ENCODE measurements around the gene SORCS2.

The SORCS2 gene

DNA sequence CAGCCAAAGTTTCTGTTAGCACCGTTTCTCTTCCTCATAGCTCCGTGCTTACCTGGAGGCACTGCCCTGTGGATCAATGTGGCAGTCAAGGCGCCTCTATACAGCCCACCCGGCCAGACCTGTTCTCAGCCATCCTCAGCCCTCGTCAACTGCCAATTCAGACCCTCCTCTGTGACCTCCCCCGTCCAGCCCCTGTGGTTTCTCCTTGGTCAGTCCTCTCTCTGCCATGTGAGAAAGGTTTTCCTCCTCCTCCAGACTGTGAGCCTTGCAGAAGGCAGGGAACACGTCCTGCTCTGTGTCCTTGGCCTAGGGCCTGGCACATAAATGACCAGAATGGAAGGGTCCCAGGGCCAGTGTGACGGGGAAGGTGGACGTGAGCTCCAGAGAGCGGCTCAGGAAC is 417.0 kb downstream of the SORCS2 start:
- TF ChIP-seq, protein P1, sequence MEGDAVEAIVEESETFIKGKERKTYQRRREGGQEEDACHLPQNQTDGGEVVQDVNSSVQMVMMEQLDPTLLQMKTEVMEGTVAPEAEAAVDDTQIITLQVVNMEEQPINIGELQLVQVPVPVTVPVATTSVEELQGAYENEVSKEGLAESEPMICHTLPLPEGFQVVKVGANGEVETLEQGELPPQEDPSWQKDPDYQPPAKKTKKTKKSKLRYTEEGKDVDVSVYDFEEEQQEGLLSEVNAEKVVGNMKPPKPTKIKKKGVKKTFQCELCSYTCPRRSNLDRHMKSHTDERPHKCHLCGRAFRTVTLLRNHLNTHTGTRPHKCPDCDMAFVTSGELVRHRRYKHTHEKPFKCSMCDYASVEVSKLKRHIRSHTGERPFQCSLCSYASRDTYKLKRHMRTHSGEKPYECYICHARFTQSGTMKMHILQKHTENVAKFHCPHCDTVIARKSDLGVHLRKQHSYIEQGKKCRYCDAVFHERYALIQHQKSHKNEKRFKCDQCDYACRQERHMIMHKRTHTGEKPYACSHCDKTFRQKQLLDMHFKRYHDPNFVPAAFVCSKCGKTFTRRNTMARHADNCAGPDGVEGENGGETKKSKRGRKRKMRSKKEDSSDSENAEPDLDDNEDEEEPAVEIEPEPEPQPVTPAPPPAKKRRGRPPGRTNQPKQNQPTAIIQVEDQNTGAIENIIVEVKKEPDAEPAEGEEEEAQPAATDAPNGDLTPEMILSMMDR (IDR thresholded peaks at IDR 0.05; ENCODE audit: low read depth, low read length) = no peak
- H3K4me3 ChIP-seq (ENCODE audit: low read depth, low read length) = no peak overlapping the region

DNA sequence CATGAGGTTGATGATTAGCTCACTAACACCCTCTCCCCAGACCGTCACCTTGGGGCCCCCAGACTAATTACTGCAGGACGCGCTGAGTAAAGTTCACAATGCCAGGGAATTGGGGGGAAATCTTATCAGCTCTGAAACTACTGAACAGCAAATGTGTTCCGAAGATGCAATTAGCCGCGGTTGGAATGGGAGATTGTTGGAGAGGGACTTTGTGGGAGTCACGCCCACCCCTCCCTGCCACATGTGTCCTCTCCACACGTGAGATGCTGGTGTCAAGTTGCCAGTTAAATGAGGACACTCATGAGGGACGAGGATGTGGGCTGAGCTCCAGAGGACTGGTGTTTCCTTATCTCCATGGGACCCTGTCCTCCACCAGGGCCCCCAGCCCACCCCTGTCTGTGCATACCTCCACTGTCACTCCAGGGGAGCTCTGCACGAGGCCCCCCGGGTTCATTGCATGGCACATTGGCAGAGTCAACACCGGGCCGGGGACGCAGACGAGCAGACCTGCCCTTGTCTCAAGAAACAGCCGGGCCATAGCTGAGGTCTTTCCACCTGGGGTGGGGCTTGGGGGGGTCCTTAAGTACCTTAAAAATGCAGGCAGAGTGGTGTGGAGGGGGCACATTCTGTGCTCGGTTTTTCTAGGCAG is 417.8 kb downstream of the SORCS2 start:
- TF ChIP-seq, protein P1 (IDR thresholded peaks at IDR 0.05; ENCODE audit: low read depth, low read length) = no peak

DNA sequence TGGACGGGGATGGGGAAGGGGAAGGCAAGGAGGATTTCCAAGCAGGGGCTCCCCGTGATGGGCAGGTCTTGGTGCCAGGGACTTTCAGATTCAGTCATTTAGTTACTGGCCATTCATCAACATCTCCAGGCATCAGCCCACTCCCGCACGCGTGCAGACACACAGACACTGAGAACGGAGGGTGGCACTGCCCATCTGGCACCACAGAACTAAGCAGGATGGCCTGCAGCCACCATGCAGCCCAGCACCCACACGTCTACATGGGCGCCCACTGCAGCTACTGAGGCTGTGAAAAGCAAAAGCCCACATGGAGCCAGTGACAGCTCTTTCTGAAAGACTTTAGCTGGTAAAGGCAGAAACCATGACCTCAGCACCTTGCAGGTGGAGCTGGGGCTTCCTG is 418.5 kb downstream of the SORCS2 start:
- H3K4me3 ChIP-seq (ENCODE audit: low read depth, low read length) = no peak overlapping the region
- TF ChIP-seq, protein P1 (IDR thresholded peaks at IDR 0.05; ENCODE audit: low read depth, low read length) = no peak

More for the DNA sequence above, 417.8 kb downstream of the SORCS2 start:
- no peak overlapping the region for H3K4me3 ChIP-seq (ENCODE audit: low read depth, low read length)

DNA sequence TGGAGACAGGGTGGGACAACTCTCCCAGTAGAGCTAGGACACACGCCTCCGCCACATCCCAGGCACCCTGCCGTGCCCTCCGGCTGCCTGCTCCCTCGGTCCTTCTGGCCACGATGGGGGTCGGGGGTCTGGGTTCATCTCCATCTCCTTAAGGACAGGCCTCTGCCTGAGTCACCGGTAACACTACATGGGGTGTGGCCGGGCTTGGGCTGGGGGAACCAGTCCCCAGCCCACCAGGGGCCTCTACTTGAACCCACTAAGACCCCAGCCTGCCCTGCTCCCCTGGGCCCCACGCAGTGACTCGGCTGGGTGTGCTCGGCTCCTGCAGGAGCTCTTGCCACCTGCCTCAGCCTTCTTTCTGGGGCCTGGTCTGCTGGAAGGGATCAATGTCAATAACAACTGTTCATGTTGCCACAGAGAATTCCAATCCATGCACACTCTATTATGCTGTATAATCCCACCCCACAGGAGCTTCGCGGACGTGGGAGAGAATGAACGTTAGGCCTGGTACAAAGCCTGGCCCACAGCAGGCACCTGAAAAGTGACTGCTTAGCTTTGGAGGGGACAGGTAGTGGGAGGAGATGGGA is 420.1 kb downstream of the SORCS2 start:
- H3K4me3 ChIP-seq (ENCODE audit: low read depth, low read length) = no peak overlapping the region

DNA sequence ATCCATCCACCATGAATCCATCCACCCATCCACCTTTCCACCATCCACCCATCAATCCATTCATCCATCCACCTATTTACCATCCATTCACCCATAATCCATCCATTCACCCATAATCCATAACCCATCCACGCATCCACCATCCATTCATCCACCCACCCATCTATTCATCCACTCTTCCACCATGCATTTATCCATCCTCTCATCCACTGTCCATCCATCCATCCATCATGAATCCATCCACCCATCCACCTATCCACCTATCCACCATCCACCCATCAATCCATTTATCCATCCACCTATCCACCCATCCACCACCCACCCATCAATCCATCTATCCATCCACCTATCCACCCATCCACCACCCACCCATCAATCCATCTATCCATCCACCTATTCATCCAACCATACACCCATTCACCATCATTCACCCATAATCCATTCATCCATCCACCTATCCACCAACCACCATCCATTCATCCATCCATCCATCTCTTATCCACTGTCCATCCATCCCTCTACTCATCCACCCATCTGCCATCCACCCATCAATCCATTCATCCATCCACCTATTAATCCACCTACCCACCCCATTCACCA is 422.1 kb downstream of the SORCS2 start:
- no peak overlapping the region for H3K4me3 ChIP-seq (ENCODE audit: low read depth, low read length)
- TF ChIP-seq, protein P1 (IDR thresholded peaks at IDR 0.05; ENCODE audit: low read depth, low read length) = no peak

More for the DNA sequence above, 420.1 kb downstream of the SORCS2 start:
- TF ChIP-seq, protein P1 (IDR thresholded peaks at IDR 0.05; ENCODE audit: low read depth, low read length) = no peak

DNA sequence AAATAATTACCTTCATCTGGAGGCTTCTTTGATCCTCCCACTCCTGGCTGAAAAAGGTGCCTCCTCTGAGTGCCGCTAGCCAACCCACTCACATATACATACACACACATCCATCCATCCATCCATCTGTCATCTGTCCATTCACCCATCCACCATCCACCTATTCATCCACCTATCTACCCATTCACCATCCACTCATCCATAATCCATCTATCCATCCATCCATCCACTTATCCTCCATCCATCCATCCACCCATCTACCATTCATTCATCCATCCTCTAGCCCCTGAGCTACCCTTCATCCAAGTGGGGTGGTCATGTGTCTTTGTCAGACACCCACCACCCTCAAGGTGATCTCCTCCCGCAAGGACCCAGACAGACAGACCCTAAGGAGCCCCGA is 423.9 kb downstream of the SORCS2 start:
- TF ChIP-seq, protein P1 (IDR thresholded peaks at IDR 0.05; ENCODE audit: low read depth, low read length) = no peak
- H3K4me3 ChIP-seq (ENCODE audit: low read depth, low read length) = no peak overlapping the region

DNA sequence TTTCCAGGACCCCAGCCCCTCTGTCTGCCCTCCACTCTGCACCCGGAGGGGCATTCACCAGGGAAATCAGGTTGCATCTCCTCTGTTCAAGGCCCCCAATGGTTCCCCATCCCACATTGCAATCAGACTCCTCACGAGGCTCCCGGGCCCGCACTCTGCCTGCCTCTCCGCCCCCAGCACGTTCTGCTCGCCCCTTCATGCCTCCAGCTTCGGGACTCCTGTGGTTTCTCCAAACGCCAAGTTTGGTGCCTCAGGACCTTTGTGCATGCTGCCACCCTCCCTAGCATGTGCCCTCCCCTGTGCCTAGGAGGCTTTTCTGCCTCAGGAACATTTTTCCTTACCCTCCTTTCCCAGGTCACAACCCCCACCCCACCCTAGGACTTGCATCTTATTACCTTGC is 426.0 kb downstream of the SORCS2 start:
- TF ChIP-seq, protein P1 (IDR thresholded peaks at IDR 0.05; ENCODE audit: low read depth, low read length) = no peak
- no peak overlapping the region for H3K4me3 ChIP-seq (ENCODE audit: low read depth, low read length)

Data from WI38 (cell line).